ENCODE measurements around the gene PAK6.

The PAK6 gene

GRCh38 chr15:40312370-40313158 is 73.7 kb downstream of the PAK6 start:
- DNase-seq, result no peak

- peak; percentile 82 for DNase-seq
These were observed 74.9 kb downstream of the PAK6 start for GRCh38 chr15:40313531-40314398.

- DNase-seq, result no peak
These were observed 75.9 kb downstream of the PAK6 start for GRCh38 chr15:40314723-40315276.

- DNase-seq, result no peak
These were observed 78.1 kb downstream of the PAK6 start for GRCh38 chr15:40316931-40317330.

- peak; percentile 59 for DNase-seq
These were observed 78.7 kb downstream of the PAK6 start for GRCh38 chr15:40317580-40317979.

GRCh38 chr15:40320409-40320808 is 81.5 kb downstream of the PAK6 start:
- no peak for DNase-seq

GRCh38 chr15:40320931-40321371 is 82.1 kb downstream of the PAK6 start:
- peak; percentile 71 for DNase-seq

GRCh38 chr15:40322531-40323238 is 83.8 kb downstream of the PAK6 start:
- no peak for DNase-seq

- DNase-seq, result peak; percentile 92
These were observed 84.5 kb downstream of the PAK6 start, which contains the start of gene INAFM2 for GRCh38 chr15:40323239-40323952. INAFM2 (plus strand) TSS chr15:40323692; CDS start chr15:40324056, 364 bp downstream.

GRCh38 chr15:40323953-40324937 is 85.4 kb downstream of the PAK6 start:
- DNase-seq, result no peak

- no peak for DNase-seq
These were observed 86.3 kb downstream of the PAK6 start for GRCh38 chr15:40325188-40325587.

GRCh38 chr15:40325700-40326099 is 86.8 kb downstream of the PAK6 start:
- DNase-seq, result peak; percentile 62

All from MV-4-11 (cell line).